Thyroid gland (tissue), 4 donors: ENCODE data around the gene CLCN2. TPM values are rescaled to one million over a fixed set of nuclear protein-coding genes. Genes with fewer than 3 reads are reported as not detected.

ENCODE experiments used
- DNase-seq, 2 donors: peaks; one replicate each; pipeline ENCODE4 v3.0.0-alpha.2; 2019
- H3K27ac ChIP-seq, 3 donors: fragments of 200-600 bp; sonication (generic); 1 replicate in 2 of 3; 2 replicates in 1 of 3; pipeline ENCODE4 v1.5.1; 2016 to 2019; ENCODE audit warnings: mild to moderate bottlenecking in 1 of 3, moderate library complexity in 1 of 3
- H3K27me3 ChIP-seq: fragments of 200-600 bp; sonication (generic); one replicate; pipeline ENCODE4 v1.5.1; 2019
- H3K36me3 ChIP-seq, 2 donors: fragments of 200-600 bp; sonication (generic); one replicate each; pipeline ENCODE4 v1.5.1; 2016 to 2019
- H3K4me1 ChIP-seq, 2 donors: fragments of 200-600 bp; sonication (generic); one replicate each; pipeline ENCODE4 v1.5.1; 2017 to 2019
- H3K4me3 ChIP-seq, 3 donors: fragments of 200-600 bp; sonication (generic); replicated peaks in 1 of 3; 1 replicate in 2 of 3; 2 replicates in 1 of 3; pipeline ENCODE4 v1.5.1; 2016; ENCODE audit warnings: mild to moderate bottlenecking in 1 of 3
- H3K9me3 ChIP-seq: fragments of 200-600 bp; sonication (generic); one replicate; pipeline ENCODE4 v1.5.1; 2017
- POLR2A ChIP-seq, 2 donors: fragments of 450-650 bp; IDR thresholded peaks; one replicate each; pipeline ENCODE4 v1.6.1; 2017; ENCODE audit warnings: antibody characterized with exemption in 2 of 2, mild to moderate bottlenecking in 2 of 2, moderate library complexity in 1 of 2
- WGBS, 2 donors: methylation state at CpG; one replicate each; pipeline ENCODE4 v1.1.5; 2017; 5-methylcytosine and 5-hydroxymethylcytosine counted together
- intact Hi-C: fragments of 100-400 bp; cut with DNase I; formaldehyde crosslinking; loops from one replicate; pipeline ENCODE4 v1.15.1; 2023
- total RNA-seq, 4 donors: library from RNA; depleted of rRNA; stranded (reverse); fragments of >200 nt; gene quantifications; one replicate each; pipeline ENCODE4 v1.2.3, GENCODE V29; 2016
- TF ChIP-seq, protein P1 (sequence below), 6 experiments: fragments of 200-600 bp in 3 of 6; fragments of 450-650 bp in 3 of 6; sonication (generic) in 3 of 6; IDR thresholded peaks; one replicate each; pipeline ENCODE4 v1.5.1; 2016 to 2019; ENCODE audit warnings: antibody characterized with exemption in 6 of 6, mild to moderate bottlenecking in 2 of 6, inconsistent platforms in 1 of 6, moderate library complexity in 1 of 6

Gene CLCN2
- total RNA-seq, 4 donors from 2014 or later, result 4.3 to 7.6 (median 5.2) TPM

DNA sequence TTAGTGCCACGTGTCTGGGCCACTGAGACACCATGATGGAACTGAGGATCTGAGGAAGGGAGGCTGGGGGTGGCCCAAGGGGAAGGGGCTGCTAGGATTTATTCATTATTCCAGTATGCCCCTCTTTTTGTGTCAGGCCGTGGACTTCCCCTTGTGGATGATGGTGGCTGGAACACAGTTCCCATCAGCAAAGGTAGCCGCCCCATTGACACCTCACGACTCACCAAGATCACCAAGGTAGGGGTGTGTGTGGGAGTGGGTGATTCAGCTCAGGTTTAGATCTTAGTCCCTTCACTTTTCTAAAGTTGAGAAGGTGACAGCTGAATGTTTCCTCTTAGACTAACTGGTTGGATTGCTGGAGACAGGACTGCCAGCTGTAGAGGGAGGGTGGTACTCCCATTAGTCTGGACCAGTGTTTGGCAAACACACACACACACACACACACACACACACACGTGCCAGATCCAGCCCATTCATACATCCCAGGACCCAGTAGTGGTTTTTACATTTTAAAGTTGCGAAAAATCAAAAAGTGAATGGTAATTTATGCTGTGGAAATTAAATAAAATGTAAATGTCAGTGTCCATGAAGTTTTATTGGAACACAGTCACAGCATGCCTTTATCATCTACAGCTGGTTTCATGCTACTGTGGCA is 35.6 kb downstream of the CLCN2 start:
- DNase-seq, result no peak
- Histone ChIP-seq H3K27ac (no peak overlapping the region), H3K9me3 (no peaks in the 10 kb centered on the region), H3K4me1 (peaks cover 2 to 16% of the 10 kb centered on the region in 2 donors), H3K36me3 (peaks cover 100% of the 10 kb centered on the region in 2 donors), H3K27me3 (no peaks in the 10 kb centered on the region), H3K4me3 (no peak overlapping the region)
- WGBS, 2 donors, result 85 to 89% methylated on average over 6 of the region's 6 CpGs
- intact Hi-C loops, result no loop called here
- TF ChIP-seq, protein P1, sequence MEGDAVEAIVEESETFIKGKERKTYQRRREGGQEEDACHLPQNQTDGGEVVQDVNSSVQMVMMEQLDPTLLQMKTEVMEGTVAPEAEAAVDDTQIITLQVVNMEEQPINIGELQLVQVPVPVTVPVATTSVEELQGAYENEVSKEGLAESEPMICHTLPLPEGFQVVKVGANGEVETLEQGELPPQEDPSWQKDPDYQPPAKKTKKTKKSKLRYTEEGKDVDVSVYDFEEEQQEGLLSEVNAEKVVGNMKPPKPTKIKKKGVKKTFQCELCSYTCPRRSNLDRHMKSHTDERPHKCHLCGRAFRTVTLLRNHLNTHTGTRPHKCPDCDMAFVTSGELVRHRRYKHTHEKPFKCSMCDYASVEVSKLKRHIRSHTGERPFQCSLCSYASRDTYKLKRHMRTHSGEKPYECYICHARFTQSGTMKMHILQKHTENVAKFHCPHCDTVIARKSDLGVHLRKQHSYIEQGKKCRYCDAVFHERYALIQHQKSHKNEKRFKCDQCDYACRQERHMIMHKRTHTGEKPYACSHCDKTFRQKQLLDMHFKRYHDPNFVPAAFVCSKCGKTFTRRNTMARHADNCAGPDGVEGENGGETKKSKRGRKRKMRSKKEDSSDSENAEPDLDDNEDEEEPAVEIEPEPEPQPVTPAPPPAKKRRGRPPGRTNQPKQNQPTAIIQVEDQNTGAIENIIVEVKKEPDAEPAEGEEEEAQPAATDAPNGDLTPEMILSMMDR (IDR thresholded peaks at IDR 0.05), result no peak
- TF ChIP-seq POLR2A (IDR thresholded peaks at IDR 0.05), result no peak

DNA sequence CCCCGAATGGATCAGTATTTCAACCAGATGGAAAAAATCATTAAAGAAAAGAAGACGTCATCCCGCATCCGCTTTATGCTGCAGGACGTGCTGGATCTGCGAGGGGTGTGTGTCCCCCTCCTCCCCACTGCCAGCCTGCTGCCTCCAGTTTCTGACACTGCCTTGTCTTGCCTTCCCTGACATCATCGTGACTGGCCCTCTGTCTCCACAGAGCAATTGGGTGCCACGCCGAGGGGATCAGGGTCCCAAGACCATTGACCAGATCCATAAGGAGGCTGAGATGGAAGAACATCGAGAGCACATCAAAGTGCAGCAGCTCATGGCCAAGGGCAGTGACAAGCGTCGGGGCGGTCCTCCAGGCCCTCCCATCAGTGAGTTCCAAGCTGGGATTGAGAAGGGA is 36.1 kb downstream of the CLCN2 start:
- no peak overlapping the region for H3K4me3 ChIP-seq
- H3K9me3 ChIP-seq, result no peaks in the 10 kb centered on the region
- no peaks in the 10 kb centered on the region for H3K27me3 ChIP-seq
- H3K4me1 ChIP-seq, result peaks cover 8 to 21% of the 10 kb centered on the region in 2 donors
- WGBS, 2 donors, result 93 to 94% methylated on average over 13 of the region's 13 CpGs
- H3K36me3 ChIP-seq, result peaks cover 98 to 100% of the 10 kb centered on the region in 2 donors
- no peak overlapping the region for H3K27ac ChIP-seq
- TF ChIP-seq, protein P1 (IDR thresholded peaks at IDR 0.05), result no peak
- TF ChIP-seq POLR2A (IDR thresholded peaks at IDR 0.05), result no peak
- intact Hi-C loops, result no loop called here
- DNase-seq, result no peak

DNA sequence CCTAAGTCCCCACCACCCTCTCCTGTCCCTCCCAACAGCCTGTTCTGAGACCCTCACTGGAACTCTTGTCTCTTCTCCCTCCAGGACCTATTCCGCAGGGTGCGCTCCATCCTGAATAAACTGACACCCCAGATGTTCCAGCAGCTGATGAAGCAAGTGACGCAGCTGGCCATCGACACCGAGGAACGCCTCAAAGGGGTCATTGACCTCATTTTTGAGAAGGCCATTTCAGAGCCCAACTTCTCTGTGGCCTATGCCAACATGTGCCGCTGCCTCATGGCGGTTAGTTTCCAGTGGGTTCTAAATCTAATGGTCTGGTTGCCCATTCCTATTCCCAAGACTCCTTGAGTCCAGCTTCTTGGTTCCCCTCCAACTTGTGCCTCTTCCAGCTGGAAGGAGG is 37.7 kb downstream of the CLCN2 start:
- no peak overlapping the region for H3K27ac ChIP-seq
- H3K36me3 ChIP-seq, result peaks cover 82 to 85% of the 10 kb centered on the region in 2 donors
- WGBS, 2 donors, result 92 to 96% methylated on average over 8 of the region's 8 CpGs

DNA sequence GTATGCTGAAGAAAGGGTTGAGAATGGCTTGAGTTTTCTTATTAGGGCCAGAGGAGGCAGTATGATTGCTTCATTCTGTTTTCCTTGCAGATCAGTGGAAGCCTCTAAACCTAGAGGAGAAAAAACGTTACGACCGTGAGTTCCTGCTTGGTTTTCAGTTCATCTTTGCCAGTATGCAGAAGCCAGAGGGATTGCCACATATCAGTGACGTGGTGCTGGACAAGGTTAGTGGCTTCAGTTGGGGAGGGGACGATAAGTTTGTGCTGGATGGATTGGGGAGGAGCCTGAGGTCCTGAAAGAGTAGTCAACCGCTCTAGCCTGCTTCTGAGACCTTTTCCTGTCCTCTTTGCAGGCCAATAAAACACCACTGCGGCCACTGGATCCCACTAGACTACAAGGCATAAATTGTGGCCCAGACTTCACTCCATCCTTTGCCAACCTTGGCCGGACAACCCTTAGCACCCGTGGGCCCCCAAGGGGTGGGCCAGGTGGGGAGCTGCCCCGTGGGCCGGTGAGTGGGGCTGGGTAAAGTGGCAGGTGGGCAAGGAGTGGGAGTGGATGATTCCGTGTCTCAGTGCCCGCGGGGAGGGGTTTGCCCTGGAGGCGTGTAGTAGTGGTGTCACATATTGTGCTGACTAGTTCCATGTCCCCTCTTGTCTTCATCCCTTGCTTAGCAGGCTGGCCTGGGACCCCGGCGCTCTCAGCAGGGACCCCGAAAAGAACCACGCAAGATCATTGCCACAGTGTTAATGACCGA is 38.5 kb downstream of the CLCN2 start:
- no peaks in the 10 kb centered on the region for H3K9me3 ChIP-seq
- H3K36me3 ChIP-seq, result peaks cover 74 to 77% of the 10 kb centered on the region in 2 donors
- H3K27me3 ChIP-seq, result no peaks in the 10 kb centered on the region
- no peak overlapping the region for H3K4me3 ChIP-seq
- H3K27ac ChIP-seq, result peak overlapping the region in 1 of 3 donors; percentile 95
- intact Hi-C loops, result no loop called here
- no peak for DNase-seq
- TF ChIP-seq, protein P1 (IDR thresholded peaks at IDR 0.05), result no peak
- TF ChIP-seq POLR2A (IDR thresholded peaks at IDR 0.05), result no peak
- 88 to 92% methylated on average over 19 to 20 of the region's 20 CpGs for WGBS, 2 donors
- H3K4me1 ChIP-seq, result peaks cover 29 to 44% of the 10 kb centered on the region in 2 donors

More for the DNA sequence above, 37.7 kb downstream of the CLCN2 start:
- intact Hi-C loops, result no loop called here
- H3K4me1 ChIP-seq, result peaks cover 21 to 36% of the 10 kb centered on the region in 2 donors
- H3K27me3 ChIP-seq, result no peaks in the 10 kb centered on the region
- no peak for TF ChIP-seq POLR2A (IDR thresholded peaks at IDR 0.05)
- TF ChIP-seq, protein P1 (IDR thresholded peaks at IDR 0.05), result no peak
- no peak for DNase-seq
- H3K9me3 ChIP-seq, result no peaks in the 10 kb centered on the region
- no peak overlapping the region for H3K4me3 ChIP-seq

DNA sequence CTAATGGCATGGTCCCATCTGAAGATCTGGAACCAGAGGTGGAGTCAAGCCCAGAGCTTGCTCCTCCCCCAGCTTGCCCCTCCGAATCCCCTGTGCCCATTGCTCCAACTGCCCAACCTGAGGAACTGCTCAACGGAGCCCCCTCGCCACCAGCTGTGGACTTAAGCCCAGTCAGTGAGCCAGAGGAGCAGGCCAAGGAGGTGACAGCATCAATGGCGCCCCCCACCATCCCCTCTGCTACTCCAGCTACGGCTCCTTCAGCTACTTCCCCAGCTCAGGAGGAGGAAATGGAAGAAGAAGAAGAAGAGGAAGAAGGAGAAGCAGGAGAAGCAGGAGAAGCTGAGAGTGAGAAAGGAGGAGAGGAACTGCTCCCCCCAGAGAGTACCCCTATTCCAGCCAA is 39.7 kb downstream of the CLCN2 start:
- DNase-seq, result no peak
- TF ChIP-seq, protein P1 (IDR thresholded peaks at IDR 0.05), result no peak
- no peak for TF ChIP-seq POLR2A (IDR thresholded peaks at IDR 0.05)
- H3K4me1 ChIP-seq, result peaks cover 34 to 55% of the 10 kb centered on the region in 2 donors
- peak overlapping the region in 2 of 3 donors; percentile 49 to 95 for H3K27ac ChIP-seq
- H3K36me3 ChIP-seq, result peaks cover 62 to 65% of the 10 kb centered on the region in 2 donors
- H3K27me3 ChIP-seq, result no peaks in the 10 kb centered on the region
- no peak overlapping the region for H3K4me3 ChIP-seq
- WGBS, 2 donors, result 86 to 87% methylated on average over 5 of the region's 5 CpGs
- intact Hi-C loops, result no loop called here
- no peaks in the 10 kb centered on the region for H3K9me3 ChIP-seq
